Large intestine (tissue), 3 donors: ENCODE measurements around the gene PEX1. TPM values are rescaled to one million over a fixed set of nuclear protein-coding genes. Genes with fewer than 3 reads are reported as not detected.
"Not testable (repeated sequence)": the region's sequence is repeated elsewhere in the genome, so short reads cannot be mapped to it uniquely, and the experiment has no call there.

Experiments
- DNase-seq, 2 donors: peaks; one replicate each; pipeline versions ENCODE4 v3.0.0 to v3.0.0-alpha.2; 2013
- H3K27ac ChIP-seq: one replicate; pipeline ENCODE4 v1.5.1; 2013; ENCODE audit warnings: low read length
- H3K27me3 ChIP-seq: 2 replicates; pipeline ENCODE4 v1.6.1; 2013; ENCODE audit warnings: low read length; ENCODE audit not compliant: control insufficient read depth, insufficient read depth
- H3K36me3 ChIP-seq: 2 replicates; pipeline ENCODE4 v1.6.1; 2013; ENCODE audit warnings: low read length; ENCODE audit not compliant: control insufficient read depth, insufficient read depth
- H3K4me1 ChIP-seq: one replicate; pipeline ENCODE4 v1.6.1; 2013; ENCODE audit warnings: low read length; ENCODE audit not compliant: control insufficient read depth, insufficient read depth
- H3K4me3 ChIP-seq: one replicate; pipeline ENCODE4 v1.5.1; 2013; ENCODE audit warnings: low read length
- H3K9me3 ChIP-seq: one replicate; pipeline ENCODE4 v1.6.1; 2013; ENCODE audit warnings: mild to moderate bottlenecking, low read depth, low read length, moderate library complexity; ENCODE audit not compliant: control insufficient read depth
- WGBS: methylation state at CpG from one replicate; pipeline ENCODE4 v1.1.5; 2013; ENCODE audit warnings: low lambda C conversion rate; ENCODE audit not compliant: insufficient coverage; 5-methylcytosine and 5-hydroxymethylcytosine counted together
- polyA plus RNA-seq: library from polyadenylated mRNA; unstranded; fragments of 120-200 nt; gene quantifications from one replicate; pipeline ENCODE4 v1.2.1, GENCODE V29; 2013

PEX1 gene
- polyA plus RNA-seq, 1 donor, result 37.5 TPM

DNA sequence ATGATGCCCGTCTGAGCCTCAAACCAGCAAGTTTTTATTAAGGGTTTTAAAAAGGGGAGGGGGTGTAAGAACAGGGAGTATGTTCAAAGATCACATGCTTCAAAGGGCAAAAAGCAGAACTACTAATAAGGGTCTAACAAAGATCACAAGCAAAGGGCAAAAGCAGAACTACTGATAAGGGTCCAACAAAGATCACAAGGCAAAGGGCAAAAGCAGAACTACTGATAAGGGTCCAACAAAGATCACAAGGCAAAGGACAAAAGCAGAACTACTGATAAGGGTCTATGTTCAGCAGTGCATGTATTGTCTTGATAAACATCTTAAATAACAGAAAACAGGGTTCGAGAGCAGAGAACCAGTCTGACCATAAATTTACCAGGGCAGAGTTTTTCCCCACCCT is 85.6 kb downstream of the PEX1 start:
- H3K36me3 ChIP-seq, H3K27ac ChIP-seq, H3K9me3 ChIP-seq, H3K27me3 ChIP-seq, H3K4me1 ChIP-seq, H3K4me3 ChIP-seq, DNase-seq: not testable (repeated sequence)
- no CpG with 5 or more reads among the region's 2 CpGs for WGBS

- no peak for DNase-seq
- H3K36me3 ChIP-seq, result no peaks in the 10 kb centered on the region
- no peaks in the 10 kb centered on the region for H3K4me1 ChIP-seq
- no peaks in the 10 kb centered on the region for H3K27me3 ChIP-seq
- no peaks in the 10 kb centered on the region for H3K9me3 ChIP-seq
- 100% methylated on average over 1 of the region's 6 CpGs for WGBS
- H3K4me3 ChIP-seq, result no peak overlapping the region
- H3K27ac ChIP-seq, result no peak overlapping the region
Measured at GRCh38 chr7:92437956-92438491, 90.3 kb downstream of the PEX1 start.

Other genes starting within 250 kb of the PEX1 start
- gene GATAD1, start 81.0 kb downstream of the PEX1 start, polyA plus RNA-seq, result 77.0 TPM
- gene ERVW-1, start 50.6 kb downstream of the PEX1 start, polyA plus RNA-seq, result 0.76 TPM
- 14.3 TPM for gene RBM48, start 275 bp upstream of the PEX1 start, polyA plus RNA-seq
- gene FAM133B, start 61.9 kb upstream of the PEX1 start, polyA plus RNA-seq, result 36.4 TPM